ENCODE measurements around the gene SLC10A1.
"Not testable (repeated sequence)": the region's sequence is repeated elsewhere in the genome, so short reads cannot be mapped to it uniquely, and the experiment has no call there.

The SLC10A1 gene

GRCh38 chr14:69769623-69770022 lies 27.4 kb downstream of the SLC10A1 start:
- no peak for DNase-seq (ENCODE audit: low spot score)

GRCh38 chr14:69768873-69769272 lies 28.2 kb downstream of the SLC10A1 start:
- peak; percentile 14 for DNase-seq (ENCODE audit: low spot score)

GRCh38 chr14:69767369-69767999 lies 29.6 kb downstream of the SLC10A1 start:
- DNase-seq (ENCODE audit: low spot score), result peak; percentile 91

- DNase-seq (ENCODE audit: low spot score), result peak; percentile 94
Observed at GRCh38 chr14:69766984-69767368, 30.1 kb downstream of the SLC10A1 start, which contains the start of gene SRSF5. Gene SRSF5, plus strand, starts transcription at chr14:69767142. Its CDS starts 1,015 bp downstream, at chr14:69768157.

- DNase-seq (ENCODE audit: low spot score), result no peak
Observed at GRCh38 chr14:69763761-69764510, 33.1 kb downstream of the SLC10A1 start.

- DNase-seq (ENCODE audit: low spot score), result no peak
Observed at GRCh38 chr14:69760810-69761209, 36.2 kb downstream of the SLC10A1 start.

- DNase-seq (ENCODE audit: low spot score), result no peak
Observed at GRCh38 chr14:69756298-69756697, 40.7 kb downstream of the SLC10A1 start.

GRCh38 chr14:69755784-69756183 lies 41.3 kb downstream of the SLC10A1 start:
- DNase-seq (ENCODE audit: low spot score), result no peak

GRCh38 chr14:69755296-69755695 lies 41.7 kb downstream of the SLC10A1 start:
- DNase-seq (ENCODE audit: low spot score), result no peak

GRCh38 chr14:69754487-69754886 lies 42.6 kb downstream of the SLC10A1 start:
- no peak for DNase-seq (ENCODE audit: low spot score)

GRCh38 chr14:69753860-69754259 lies 43.2 kb downstream of the SLC10A1 start:
- no peak for DNase-seq (ENCODE audit: low spot score)

- DNase-seq (ENCODE audit: low spot score), result no peak
Observed at GRCh38 chr14:69752773-69753172, 44.3 kb downstream of the SLC10A1 start.

- DNase-seq (ENCODE audit: low spot score), result no peak
Observed at GRCh38 chr14:69750495-69750894, 46.5 kb downstream of the SLC10A1 start.

GRCh38 chr14:69749956-69750355 lies 47.1 kb downstream of the SLC10A1 start:
- DNase-seq (ENCODE audit: low spot score), result no peak

- DNase-seq (ENCODE audit: low spot score), result no peak
Observed at GRCh38 chr14:69741055-69741454, 56.0 kb downstream of the SLC10A1 start.

- not testable (repeated sequence) for DNase-seq (ENCODE audit: low spot score)
Observed at GRCh38 chr14:69736405-69736804, 60.6 kb downstream of the SLC10A1 start.

GRCh38 chr14:69731919-69732598 lies 65.0 kb downstream of the SLC10A1 start:
- not testable (repeated sequence) for DNase-seq (ENCODE audit: low spot score)

GRCh38 chr14:69727860-69728259 lies 69.2 kb downstream of the SLC10A1 start:
- DNase-seq (ENCODE audit: low spot score), result no peak

- peak; percentile 87 for DNase-seq (ENCODE audit: low spot score)
Observed at GRCh38 chr14:69726761-69727511, 70.1 kb downstream of the SLC10A1 start.
